HEK293T (cell line): ENCODE measurements around the gene C16orf78.

Experiments
- ARNT ChIP-seq: fragments of 450-650 bp; IDR thresholded peaks from 2 replicates; pipeline ENCODE4 v1.6.1; 2017; ENCODE audit warnings: mild to moderate bottlenecking
- BHLHE40 ChIP-seq: fragments of 450-650 bp; IDR thresholded peaks from 2 replicates; pipeline ENCODE4 v1.6.1; 2016; ENCODE audit warnings: mild to moderate bottlenecking, moderate library complexity, borderline replicate concordance
- ELF4 ChIP-seq: fragments of 450-650 bp; IDR thresholded peaks from 2 replicates; pipeline ENCODE4 v1.6.1; 2017; ENCODE audit warnings: antibody characterized with exemption
- FOXA1 ChIP-seq: fragments of 450-650 bp; IDR thresholded peaks from 2 replicates; pipeline ENCODE4 v1.6.1; 2016; ENCODE audit warnings: mild to moderate bottlenecking
- FOXK2 ChIP-seq: fragments of 450-650 bp; IDR thresholded peaks from 2 replicates; pipeline ENCODE4 v1.6.1; 2016; ENCODE audit warnings: mild to moderate bottlenecking
- HDGF ChIP-seq: fragments of 450-650 bp; IDR thresholded peaks from 2 replicates; pipeline ENCODE4 v1.6.1; 2017; ENCODE audit warnings: antibody characterized with exemption, borderline replicate concordance
- L3MBTL2 ChIP-seq: fragments of 450-650 bp; conservative IDR thresholded peaks from 2 replicates; pipeline ENCODE4 v1.6.1; 2016; ENCODE audit warnings: mild to moderate bottlenecking
- SP1 ChIP-seq: fragments of 450-650 bp; IDR thresholded peaks from 2 replicates; pipeline ENCODE4 v1.6.1; 2017
- SUZ12 ChIP-seq: fragments of 450-650 bp; IDR thresholded peaks from 2 replicates; pipeline ENCODE4 v1.6.1; 2016; ENCODE audit warnings: mild to moderate bottlenecking
- TARDBP ChIP-seq: fragments of 450-650 bp; IDR thresholded peaks from 2 replicates; pipeline ENCODE4 v1.6.1; 2016
- ZNF384 ChIP-seq: fragments of 450-650 bp; IDR thresholded peaks from 2 replicates; pipeline ENCODE4 v1.6.1; 2016
- TF ChIP-seq, protein P1 (sequence below): fragments of 450-650 bp; IDR thresholded peaks from 2 replicates; pipeline ENCODE4 v1.6.1; 2016

DNA sequence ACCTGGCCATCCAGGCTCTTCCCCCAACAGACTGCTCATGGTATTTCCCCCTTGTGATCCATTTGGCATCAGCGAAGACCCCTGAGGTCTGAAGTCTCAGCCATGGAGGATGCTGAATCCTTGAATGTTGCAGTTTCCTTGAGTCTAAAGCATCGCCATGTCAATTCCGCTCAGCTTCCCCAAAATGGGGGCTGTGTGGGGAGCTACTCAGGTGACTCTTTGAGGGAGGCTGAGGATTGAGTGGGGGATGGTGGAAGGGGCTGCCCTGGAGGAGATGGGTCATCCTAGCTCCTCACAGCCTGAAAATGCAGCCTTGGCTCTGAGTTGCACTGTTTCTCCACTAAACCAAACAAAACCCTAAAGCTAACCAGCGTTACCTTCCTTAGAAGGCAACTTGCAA lies 2.6 kb downstream of the C16orf78 start:
- TF ChIP-seq TARDBP (no peak), BHLHE40 (no peak), ZNF384 (no peak), SP1 (no peak), SUZ12 (no peak), ARNT (no peak), FOXK2 (no peak), ELF4 (no peak), FOXA1 (no peak), HDGF (no peak), L3MBTL2 (no peak)
- TF ChIP-seq, protein P1, sequence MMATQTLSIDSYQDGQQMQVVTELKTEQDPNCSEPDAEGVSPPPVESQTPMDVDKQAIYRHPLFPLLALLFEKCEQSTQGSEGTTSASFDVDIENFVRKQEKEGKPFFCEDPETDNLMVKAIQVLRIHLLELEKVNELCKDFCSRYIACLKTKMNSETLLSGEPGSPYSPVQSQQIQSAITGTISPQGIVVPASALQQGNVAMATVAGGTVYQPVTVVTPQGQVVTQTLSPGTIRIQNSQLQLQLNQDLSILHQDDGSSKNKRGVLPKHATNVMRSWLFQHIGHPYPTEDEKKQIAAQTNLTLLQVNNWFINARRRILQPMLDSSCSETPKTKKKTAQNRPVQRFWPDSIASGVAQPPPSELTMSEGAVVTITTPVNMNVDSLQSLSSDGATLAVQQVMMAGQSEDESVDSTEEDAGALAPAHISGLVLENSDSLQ = no peak
